GM23338 (cell line): ENCODE results near the gene NXN. TPM values are rescaled to one million over a fixed set of nuclear protein-coding genes. Genes with fewer than 3 reads are reported as not detected.
"Not testable (repeated sequence)": the region's sequence is repeated elsewhere in the genome, so short reads cannot be mapped to it uniquely, and the experiment has no call there.

Experiments used
- ATAC-seq: fragments of 200-7000 bp; cut with Tn5 transposase; 3 replicates; pipeline ENCODE4 v1.9.1; 2020
- DNase-seq: peaks from one replicate; pipeline ENCODE4 v3.0.0-alpha.2; 2015; ENCODE audit warnings: low spot score
- H2AFZ ChIP-seq: fragments of 200-600 bp; sonication (generic); 2 replicates; pipeline ENCODE4 v1.8.0; 2016; ENCODE audit warnings: antibody characterized with exemption, mild to moderate bottlenecking, moderate library complexity
- H3F3A ChIP-seq: fragments of 200-600 bp; sonication (generic); replicated peaks from 2 replicates; pipeline ENCODE4 v1.8.0; 2017; ENCODE audit warnings: antibody characterized with exemption, mixed run types, low read depth
- H3K27ac ChIP-seq: fragments of 200-600 bp; sonication (generic); 2 replicates; pipeline ENCODE4 v1.6.1; 2016; ENCODE audit warnings: low read depth
- H3K27me3 ChIP-seq: fragments of 200-600 bp; sonication (generic); 2 replicates; pipeline ENCODE4 v1.8.0; 2016; ENCODE audit warnings: mild to moderate bottlenecking, mixed run types, moderate library complexity; ENCODE audit not compliant: insufficient read depth
- H3K36me3 ChIP-seq: fragments of 200-600 bp; sonication (generic); 2 replicates; pipeline ENCODE4 v1.8.0; 2016; ENCODE audit warnings: mild to moderate bottlenecking; ENCODE audit not compliant: insufficient read depth
- H3K4me1 ChIP-seq: fragments of 200-600 bp; sonication (generic); 2 replicates; pipeline ENCODE4 v1.8.0; 2016; ENCODE audit warnings: mild to moderate bottlenecking, moderate library complexity; ENCODE audit not compliant: insufficient read depth
- H3K4me2 ChIP-seq: fragments of 200-600 bp; sonication (generic); 2 replicates; pipeline ENCODE4 v1.7.1; 2017; ENCODE audit warnings: mixed run types
- H3K4me3 ChIP-seq: fragments of 200-600 bp; sonication (generic); 2 replicates; pipeline ENCODE4 v1.6.1; 2016; ENCODE audit warnings: mixed run types
- H3K79me2 ChIP-seq: fragments of 200-600 bp; sonication (generic); replicated peaks from 2 replicates; pipeline ENCODE4 v1.8.0; 2017; ENCODE audit warnings: mild to moderate bottlenecking; ENCODE audit not compliant: insufficient read depth
- H3K9me2 ChIP-seq: fragments of 200-600 bp; sonication (generic); 2 replicates; pipeline ENCODE4 v1.8.0; 2017; ENCODE audit not compliant: insufficient read depth
- H4K20me1 ChIP-seq: fragments of 200-600 bp; sonication (generic); replicated peaks from 2 replicates; pipeline ENCODE4 v1.8.0; 2017; ENCODE audit warnings: mild to moderate bottlenecking; ENCODE audit not compliant: insufficient read depth
- H3K27ac Mint-ChIP-seq: 2 replicates; pipeline ENCODE4 v1.8.0; 2020; ENCODE audit warnings: inconsistent platforms, mild to moderate bottlenecking, moderate library complexity, mixed read lengths
- H3K27me3 Mint-ChIP-seq: 3 replicates; pipeline ENCODE4 v1.8.0; 2022; ENCODE audit warnings: low read depth, mild to moderate bottlenecking, moderate library complexity, mixed read lengths, inconsistent platforms; ENCODE audit not compliant: insufficient read depth, poor library complexity
- H3K36me3 Mint-ChIP-seq: 3 replicates; pipeline ENCODE4 v1.8.0; 2021; ENCODE audit warnings: low read depth, mild to moderate bottlenecking, inconsistent platforms, moderate library complexity, mixed read lengths
- H3K4me1 Mint-ChIP-seq: 3 replicates; pipeline ENCODE4 v1.8.0; 2020; ENCODE audit warnings: mild to moderate bottlenecking, inconsistent platforms, mixed read lengths
- H3K4me3 Mint-ChIP-seq: 3 replicates; pipeline ENCODE4 v1.8.0; 2021; ENCODE audit warnings: moderate library complexity, mild to moderate bottlenecking, inconsistent platforms, mixed read lengths
- H3K9me3 Mint-ChIP-seq: 3 replicates; pipeline ENCODE4 v1.8.0; 2020; ENCODE audit warnings: moderate library complexity, mild to moderate bottlenecking, inconsistent platforms, mixed read lengths
- microRNA-seq: library from miRNA; unstranded; fragments of <30 nt; microRNA quantifications from one replicate; pipeline ENCODE4, GENCODE V29; 2017
- polyA plus RNA-seq: library from polyadenylated mRNA; unstranded; fragments of >200 nt; fragmentation: Nextera tagmentation; extraction: Ambion mirVana; gene quantifications from 2 replicates; pipeline ENCODE4 v1.2.1, GENCODE V29; 2016
- small RNA-seq: library from RNA; depleted of rRNA; stranded (forward); fragments of <200 nt; gene quantifications from one replicate; pipeline ENCODE3, GENCODE V24; 2014; ENCODE audit warnings: low replicate concordance
- total RNA-seq: library from RNA; depleted of rRNA; stranded (reverse); fragments of >200 nt; shearing (Covaris generic); gene quantifications from 2 replicates; pipeline ENCODE4 v1.2.3, GENCODE V29; 2014; rRNA removed

Gene NXN
- total and polyA plus RNA-seq, 2 experiments from 2014 or later = 31.8 to 105 TPM

DNA sequence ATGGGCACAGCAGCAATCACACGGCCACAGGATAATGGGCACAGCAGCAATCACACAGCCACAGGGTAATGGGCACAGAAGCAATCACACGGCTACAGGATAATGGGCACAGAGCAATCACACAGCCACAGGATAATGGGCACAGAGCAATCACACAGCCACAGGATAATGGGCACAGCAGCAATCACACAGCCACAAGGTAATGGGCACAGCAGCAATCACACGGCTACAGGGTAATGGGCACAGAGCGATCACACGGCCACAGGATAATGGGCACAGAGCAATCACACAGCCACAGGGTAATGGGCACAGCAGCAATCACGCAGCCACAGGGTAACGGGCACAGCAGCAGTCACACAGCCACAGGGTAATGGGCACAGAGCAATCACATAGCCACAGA, 230.2 kb downstream of the NXN start:
- not testable (repeated sequence) for H3K4me3 Mint-ChIP-seq, H3K4me3 ChIP-seq, H4K20me1 ChIP-seq, H3F3A ChIP-seq, H3K27me3 ChIP-seq, H3K27ac Mint-ChIP-seq, H3K27ac ChIP-seq, DNase-seq, ATAC-seq, H2AFZ ChIP-seq, H3K4me1 ChIP-seq, H3K9me2 ChIP-seq, H3K4me2 ChIP-seq
- H3K9me3 Mint-ChIP-seq = peaks cover 42% of the 10 kb centered on the region
- peaks cover 11% of the 10 kb centered on the region for H3K4me1 Mint-ChIP-seq
- H3K27me3 Mint-ChIP-seq = peaks cover 23% of the 10 kb centered on the region
- peaks cover 31% of the 10 kb centered on the region; the same call in 1 of the 2 replicates for H3K36me3 ChIP-seq
- H3K79me2 ChIP-seq = peaks cover 38% of the 10 kb centered on the region
- peaks cover 74% of the 10 kb centered on the region for H3K36me3 Mint-ChIP-seq

Small RNA genes within 50 kb of the gene (microRNA-seq; reads per million reads assigned to microRNA genes)
- gene MIR3183 = not detected

Small RNA genes within 50 kb of the gene (small RNA-seq; reads per million reads assigned to genes)
- not detected for gene MIR3183

Other genes starting within 250 kb of the NXN start
- 14.5 and 21.1 TPM in 2 replicates for gene TLCD3A, start 247.2 kb downstream of the NXN start, total RNA-seq
- gene TLCD3A, start 247.2 kb downstream of the NXN start, polyA plus RNA-seq = 10.3 and 11.4 TPM in 2 replicates
- gene GEMIN4, start 227.5 kb downstream of the NXN start, total RNA-seq = 42.4 and 45.0 TPM in 2 replicates
- gene GEMIN4, start 227.5 kb downstream of the NXN start, polyA plus RNA-seq = 14.1 and 14.5 TPM in 2 replicates
- 69.7 and 122 TPM in 2 replicates for gene GLOD4, start 197.5 kb downstream of the NXN start, total RNA-seq
- 118 and 120 TPM in 2 replicates for gene GLOD4, start 197.5 kb downstream of the NXN start, polyA plus RNA-seq
- gene MRM3, start 197.4 kb downstream of the NXN start, total RNA-seq = 23.4 and 41.3 TPM in 2 replicates
- gene MRM3, start 197.4 kb downstream of the NXN start, polyA plus RNA-seq = 17.0 and 17.7 TPM in 2 replicates
- gene TIMM22, start 17.4 kb upstream of the NXN start, total RNA-seq = 23.1 and 24.4 TPM in 2 replicates
- gene TIMM22, start 17.4 kb upstream of the NXN start, polyA plus RNA-seq = 20.2 and 21.9 TPM in 2 replicates
- 24.3 and 27.7 TPM in 2 replicates for gene ABR, start 200.2 kb upstream of the NXN start, total RNA-seq
- 15.0 and 18.5 TPM in 2 replicates for gene ABR, start 200.2 kb upstream of the NXN start, polyA plus RNA-seq